ENCODE results near the gene CSHL1.
"Not testable (repeated sequence)": the region's sequence is repeated elsewhere in the genome, so short reads cannot be mapped to it uniquely, and the experiment has no call there.

CSHL1 gene

DNA sequence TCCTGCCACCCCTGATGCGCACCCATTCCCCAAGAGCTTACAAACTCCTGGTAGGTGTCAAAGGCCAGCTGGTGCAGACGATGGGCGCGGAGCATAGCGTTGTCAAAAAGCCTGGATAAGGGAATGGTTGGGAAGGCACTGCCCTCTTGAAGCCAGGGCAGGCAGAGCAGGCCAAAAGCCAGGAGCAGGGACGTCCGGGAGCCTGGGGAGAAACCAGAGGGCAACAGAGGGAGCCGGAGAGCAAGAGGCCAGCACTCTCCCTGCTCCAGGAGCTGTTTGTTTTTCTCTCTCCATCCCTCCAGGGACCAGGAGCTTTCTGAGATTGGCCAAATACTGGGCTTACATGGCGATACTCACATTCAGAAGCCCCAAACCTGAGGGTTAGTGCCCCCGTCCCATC, 7.2 kb upstream of the CSHL1 start:
- DNase-seq (ENCODE audit: low spot score) = peak; percentile 60

GRCh38 chr17:63917646-63918045, 6.6 kb upstream of the CSHL1 start:
- no peak for DNase-seq (ENCODE audit: low spot score)

DNA sequence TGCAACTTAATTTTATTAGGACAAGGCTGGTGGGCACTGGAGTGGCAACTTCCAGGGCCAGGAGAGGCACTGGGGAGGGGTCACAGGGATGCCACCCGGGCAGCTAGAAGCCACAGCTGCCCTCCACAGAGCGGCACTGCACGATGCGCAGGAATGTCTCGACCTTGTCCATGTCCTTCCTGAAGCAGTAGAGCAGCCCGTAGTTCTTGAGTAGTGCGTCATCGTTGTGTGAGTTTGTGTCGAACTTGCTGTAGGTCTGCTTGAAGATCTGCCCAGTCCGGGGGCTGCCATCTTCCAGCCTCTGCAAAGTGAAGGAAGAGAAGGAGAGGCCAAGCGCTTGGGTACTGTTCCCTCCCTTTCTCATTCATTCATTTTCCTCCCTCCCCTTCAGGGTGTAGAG, 6.1 kb upstream of the CSHL1 start:
- DNase-seq (ENCODE audit: low spot score) = not testable (repeated sequence)

DNA sequence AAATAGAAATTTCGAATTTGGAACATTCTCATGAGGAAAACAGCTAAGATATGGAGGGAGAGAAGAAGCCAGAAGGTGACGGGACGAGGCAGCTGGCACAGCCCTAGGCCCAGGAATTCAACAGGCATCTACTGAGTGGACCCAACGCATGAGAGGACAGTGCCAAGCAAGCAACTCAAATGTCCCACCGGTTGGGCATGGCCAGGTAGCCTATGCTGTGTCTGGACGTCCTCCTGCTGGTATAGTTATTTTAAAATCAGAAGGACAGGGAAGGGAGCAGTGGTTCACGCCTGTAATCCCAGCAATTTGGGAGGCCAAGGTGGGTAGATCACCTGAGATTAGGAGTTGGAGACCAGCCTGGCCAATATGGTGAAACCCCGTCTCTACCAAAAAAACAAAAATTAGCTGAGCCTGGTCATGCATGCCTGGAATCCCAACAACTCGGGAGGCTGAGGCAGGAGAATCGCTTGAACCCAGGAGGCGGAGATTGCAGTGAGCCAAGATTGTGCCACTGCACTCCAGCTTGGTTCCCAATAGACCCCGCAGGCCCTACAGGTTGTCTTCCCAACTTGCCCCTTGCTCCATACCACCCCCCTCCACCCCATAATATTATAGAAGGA, 5.6 kb upstream of the CSHL1 start:
- no peak for DNase-seq (ENCODE audit: low spot score)

- DNase-seq (ENCODE audit: low spot score) = not testable (repeated sequence)
Measured at GRCh38 chr17:63915753-63916152, 4.7 kb upstream of the CSHL1 start.

DNA sequence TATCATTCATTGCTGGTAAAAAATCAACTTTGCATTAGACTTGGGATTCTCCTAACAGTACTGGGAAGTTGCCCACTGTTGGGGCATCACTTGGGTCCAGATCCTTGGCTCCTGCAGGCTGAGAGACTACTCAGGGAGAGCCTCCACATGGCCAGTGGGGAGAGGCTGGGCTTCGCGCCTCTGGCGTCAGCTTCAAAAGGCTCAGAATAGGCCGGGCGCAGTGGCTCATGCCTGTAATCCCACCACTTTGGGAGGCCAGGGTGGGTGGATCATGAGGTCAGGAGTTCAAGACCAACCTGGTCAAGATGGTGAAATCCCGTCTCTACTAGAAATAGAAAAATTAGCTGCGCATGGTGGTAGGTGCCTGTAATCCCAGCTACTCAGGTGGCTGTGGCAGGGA, 3.4 kb upstream of the CSHL1 start:
- no peak for DNase-seq (ENCODE audit: low spot score)

DNA sequence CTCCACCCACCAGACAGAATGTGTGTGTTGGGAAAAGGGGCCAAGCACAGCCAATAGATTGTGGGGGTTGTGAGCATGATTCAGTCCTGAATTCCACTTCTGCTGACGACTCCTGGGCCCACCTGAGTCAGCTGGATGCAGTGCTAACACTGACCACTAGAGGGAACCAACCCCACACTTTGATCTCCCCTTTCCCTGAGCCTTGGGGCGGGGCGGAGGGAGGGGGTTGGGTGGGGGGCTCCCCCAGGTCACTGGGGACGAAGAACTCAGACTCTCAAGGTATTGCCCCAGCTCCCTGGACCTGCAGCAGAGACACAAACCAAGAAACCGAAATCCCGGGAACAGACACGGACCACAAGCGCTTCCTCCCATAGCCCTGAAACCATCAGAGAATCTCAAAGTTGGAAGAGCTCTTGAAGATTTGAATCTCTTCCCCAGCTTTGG, 621 bp upstream of the CSHL1 start:
- peak; percentile 81 for DNase-seq (ENCODE audit: low spot score)

- DNase-seq (ENCODE audit: low spot score) = no peak
Measured at GRCh38 chr17:63910096-63910495, 962 bp downstream of the CSHL1 start.

- not testable (repeated sequence) for DNase-seq (ENCODE audit: low spot score)
Measured at GRCh38 chr17:63909586-63909985, 1.5 kb downstream of the CSHL1 start.

- DNase-seq (ENCODE audit: low spot score) = not testable (repeated sequence)
Measured at GRCh38 chr17:63907161-63907778, 3.8 kb downstream of the CSHL1 start.

DNA sequence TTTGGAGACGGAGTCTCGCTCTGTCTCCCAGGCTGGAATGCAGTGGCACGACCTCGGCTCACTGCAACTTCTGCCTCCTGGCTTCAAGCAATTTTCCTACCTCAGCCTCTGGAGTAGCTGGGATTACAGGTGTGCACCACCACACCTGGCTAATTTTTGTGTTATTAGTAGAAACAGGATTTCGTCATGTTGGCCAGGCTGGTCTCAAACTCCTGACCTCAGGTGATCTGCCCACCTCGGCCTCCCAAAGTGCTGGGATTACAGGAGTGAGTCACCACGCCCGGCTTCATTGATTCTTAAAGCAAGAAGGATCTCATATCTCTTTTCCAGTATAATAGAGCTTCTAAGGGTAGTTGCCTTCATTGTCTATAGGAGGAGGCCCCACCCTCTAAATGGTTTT, 6.3 kb downstream of the CSHL1 start:
- not testable (repeated sequence) for DNase-seq (ENCODE audit: low spot score)

- not testable (repeated sequence) for DNase-seq (ENCODE audit: low spot score)
Measured at GRCh38 chr17:63903787-63904201, 7.3 kb downstream of the CSHL1 start.

- DNase-seq (ENCODE audit: low spot score) = not testable (repeated sequence)
Measured at GRCh38 chr17:63901971-63902370, 9.1 kb downstream of the CSHL1 start.

DNA sequence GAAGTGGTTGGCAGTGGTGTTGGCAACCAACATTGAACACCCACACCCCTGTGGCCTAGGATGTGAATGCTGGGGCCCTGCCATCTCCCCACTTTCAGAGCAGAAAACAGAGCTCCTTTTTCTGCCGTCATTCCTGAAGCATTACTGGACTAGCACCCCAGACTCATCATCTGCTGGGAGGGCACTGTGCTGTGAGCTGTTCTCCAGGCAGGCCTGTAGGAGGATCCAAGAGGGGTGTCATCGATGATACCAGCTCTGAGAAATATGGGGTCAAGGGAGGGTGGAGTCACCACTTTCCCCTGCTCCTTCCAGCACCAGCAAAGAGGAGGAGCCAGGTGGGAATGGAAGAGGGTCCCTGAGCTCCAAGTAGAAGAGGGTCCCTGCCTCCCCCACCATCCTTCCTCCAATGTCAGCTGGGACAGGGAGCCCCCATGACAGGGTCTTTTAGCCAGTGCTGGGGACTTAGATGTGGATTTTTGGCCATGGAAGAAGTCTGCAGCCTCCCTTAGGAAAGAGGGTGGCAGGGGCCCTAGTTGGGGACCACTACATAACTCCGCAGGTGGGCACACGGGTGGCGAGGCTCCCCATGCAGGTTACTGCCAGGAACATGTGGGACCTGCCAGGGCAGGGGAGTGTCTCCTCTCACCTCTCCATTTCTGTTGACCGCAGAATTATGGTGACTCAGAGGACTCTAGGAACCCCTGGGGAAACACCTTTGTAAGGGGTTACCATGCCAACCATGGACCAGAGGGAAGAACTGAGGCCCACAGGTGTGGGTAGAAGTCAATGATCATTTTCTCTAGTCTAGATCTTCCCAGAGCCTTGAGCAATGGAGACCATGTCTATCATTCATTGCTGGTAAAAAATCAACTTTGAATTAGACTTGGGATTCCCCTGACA, 11.9 kb downstream of the CSHL1 start:
- not testable (repeated sequence) for DNase-seq (ENCODE audit: low spot score)

GRCh38 chr17:63896524-63897354, 14.3 kb downstream of the CSHL1 start, which contains the start of gene CSH1:
Gene CSH1 (minus strand): TSS chr17:63896574. CDS start chr17:63896511, 63 bp downstream.
- not testable (repeated sequence) for DNase-seq (ENCODE audit: low spot score)

DNA sequence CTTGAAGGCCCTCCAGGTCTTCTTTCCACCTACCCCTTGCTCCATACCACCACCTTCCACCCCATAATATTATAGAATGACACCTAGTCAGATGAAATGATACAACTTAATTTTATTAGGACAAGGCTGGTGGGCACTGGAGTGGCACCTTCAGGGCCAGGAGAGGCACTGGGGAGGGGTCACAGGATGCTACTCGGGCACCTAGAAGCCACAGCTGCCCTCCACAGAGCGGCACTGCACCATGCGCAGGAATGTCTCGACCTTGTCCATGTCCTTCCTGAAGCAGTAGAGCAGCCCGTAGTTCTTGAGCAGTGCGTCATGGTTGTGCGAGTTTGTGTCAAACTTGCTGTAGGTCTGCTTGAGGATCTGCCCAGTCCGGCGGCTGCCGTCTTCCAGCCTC, 16.2 kb downstream of the CSHL1 start:
- DNase-seq (ENCODE audit: low spot score) = not testable (repeated sequence)

- not testable (repeated sequence) for DNase-seq (ENCODE audit: low spot score)
Measured at GRCh38 chr17:63894021-63894420, 17.0 kb downstream of the CSHL1 start.

DNA sequence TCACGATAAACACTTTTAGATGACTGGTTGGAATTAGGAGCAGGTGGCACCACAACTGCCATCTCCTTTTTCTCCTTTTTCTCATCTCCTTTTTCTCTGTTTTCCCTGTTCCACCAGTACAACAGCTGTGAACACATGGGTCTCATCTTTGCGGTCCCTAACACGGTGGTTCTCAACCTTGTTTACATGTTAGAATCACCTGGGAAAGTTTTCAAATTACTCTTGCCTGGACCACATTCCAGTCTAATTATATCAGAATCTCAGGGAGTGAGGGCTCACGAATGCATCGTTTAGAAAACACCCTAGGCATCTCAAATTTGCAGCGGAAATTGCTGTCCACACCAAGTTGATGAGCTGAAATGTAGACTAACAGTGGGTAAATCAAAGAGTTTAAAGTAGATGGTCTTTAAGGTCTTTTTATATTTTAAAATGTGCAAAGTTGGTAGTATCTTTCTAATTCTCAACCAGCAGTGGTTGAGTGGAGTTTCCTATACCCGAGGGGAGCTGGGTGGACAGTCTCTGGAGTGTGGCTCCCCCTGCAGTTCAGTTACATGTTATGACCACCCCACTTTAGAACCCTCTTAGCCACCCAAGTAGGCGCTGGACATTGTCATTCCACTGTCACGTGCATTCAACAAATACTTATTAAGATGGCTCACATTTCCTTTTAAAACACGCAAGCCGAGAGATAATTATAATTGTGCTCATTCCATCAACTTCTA, 18.6 kb downstream of the CSHL1 start:
- not testable (repeated sequence) for DNase-seq (ENCODE audit: low spot score)

- DNase-seq (ENCODE audit: low spot score) = not testable (repeated sequence)
Measured at GRCh38 chr17:63889026-63889848, 21.8 kb downstream of the CSHL1 start.

GRCh38 chr17:63885119-63885518, 25.9 kb downstream of the CSHL1 start:
- not testable (repeated sequence) for DNase-seq (ENCODE audit: low spot score)

All from iPS-NIHi11 (cell line).